Measurements from ENCODE around the gene RGPD8.

Gene RGPD8

DNA sequence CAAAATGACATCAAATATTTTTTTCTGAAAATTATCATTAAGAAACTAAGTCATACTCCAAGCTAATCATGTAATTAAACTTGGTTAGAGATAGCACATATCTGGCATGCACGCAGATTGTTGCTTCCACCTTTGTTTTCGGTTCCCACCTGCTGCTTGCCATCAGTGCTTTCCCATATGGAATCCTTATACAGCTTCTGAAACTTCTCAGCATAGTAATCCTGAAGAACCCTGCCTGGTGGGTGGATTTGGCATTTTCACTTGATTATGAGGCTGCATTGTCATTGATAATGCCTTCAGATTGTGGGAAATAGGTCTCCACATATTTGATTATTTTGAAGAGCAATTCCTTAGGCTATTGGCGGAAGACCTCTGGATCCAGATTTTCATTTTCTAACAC, 110.5 kb downstream of the RGPD8 start:
- no peak for DNase-seq

DNA sequence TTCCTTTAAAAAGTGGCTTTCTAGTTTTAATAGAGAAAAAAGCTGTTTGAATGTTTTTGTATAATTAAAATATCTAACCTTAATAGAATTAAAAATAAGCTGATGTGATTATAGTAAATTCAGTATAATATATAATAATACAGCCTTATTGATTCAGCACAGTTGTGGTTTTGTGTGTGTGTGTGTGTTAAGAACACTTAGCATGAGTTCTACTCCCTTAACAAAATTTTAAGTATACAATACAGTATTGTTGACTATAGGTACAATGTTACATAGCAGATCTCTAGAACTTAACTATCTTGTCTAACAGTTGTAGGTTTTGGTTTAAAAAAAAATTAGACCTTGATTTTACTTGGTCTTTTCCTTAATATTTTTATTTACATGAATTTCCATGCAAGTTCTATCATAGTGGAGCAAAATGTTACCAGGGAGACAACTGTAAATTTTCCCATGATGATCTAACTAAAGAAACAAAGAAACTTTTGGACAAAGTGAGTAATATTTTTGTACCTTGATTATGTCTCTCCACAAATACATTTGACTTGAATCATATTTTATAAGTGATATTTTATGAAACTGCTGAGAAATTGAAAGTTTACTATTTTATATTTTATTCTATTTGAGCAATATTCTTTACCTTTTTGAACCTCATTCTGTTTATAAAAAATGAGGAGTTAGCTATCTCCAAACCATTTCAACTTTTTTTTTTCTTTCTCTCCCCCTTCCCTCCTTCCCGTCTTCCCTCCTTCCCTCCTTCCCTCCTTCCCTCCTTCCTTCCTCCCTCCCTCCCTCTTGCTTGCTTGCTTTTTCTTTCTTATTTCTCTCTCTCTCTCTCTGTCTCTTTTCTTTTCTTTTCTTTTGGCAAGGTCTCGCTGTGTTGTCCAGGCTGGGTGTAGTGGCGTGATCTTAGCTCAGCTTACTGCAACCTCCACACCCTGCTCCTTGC, 111.8 kb downstream of the RGPD8 start:
- no peak for DNase-seq

Measured in NCI-H446 treated with DMSO at 0.1 percent for 48 hours (cell line).